GM19324 (cell line): Measurements from ENCODE around the gene LMBR1L.
"Not testable (repeated sequence)": the region's sequence is repeated elsewhere in the genome, so short reads cannot be mapped to it uniquely, and the experiment has no call there.

Experiments
- ATAC-seq: cut with Tn5 transposase; IDR thresholded peaks from one replicate; pipeline ENCODE4 v1.9.1; 2021; ENCODE audit warnings: mild to moderate bottlenecking, moderate library complexity; ENCODE audit not compliant: unreplicated experiment, low FRiP score

The LMBR1L gene, protein sequence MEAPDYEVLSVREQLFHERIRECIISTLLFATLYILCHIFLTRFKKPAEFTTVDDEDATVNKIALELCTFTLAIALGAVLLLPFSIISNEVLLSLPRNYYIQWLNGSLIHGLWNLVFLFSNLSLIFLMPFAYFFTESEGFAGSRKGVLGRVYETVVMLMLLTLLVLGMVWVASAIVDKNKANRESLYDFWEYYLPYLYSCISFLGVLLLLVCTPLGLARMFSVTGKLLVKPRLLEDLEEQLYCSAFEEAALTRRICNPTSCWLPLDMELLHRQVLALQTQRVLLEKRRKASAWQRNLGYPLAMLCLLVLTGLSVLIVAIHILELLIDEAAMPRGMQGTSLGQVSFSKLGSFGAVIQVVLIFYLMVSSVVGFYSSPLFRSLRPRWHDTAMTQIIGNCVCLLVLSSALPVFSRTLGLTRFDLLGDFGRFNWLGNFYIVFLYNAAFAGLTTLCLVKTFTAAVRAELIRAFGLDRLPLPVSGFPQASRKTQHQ

DNA sequence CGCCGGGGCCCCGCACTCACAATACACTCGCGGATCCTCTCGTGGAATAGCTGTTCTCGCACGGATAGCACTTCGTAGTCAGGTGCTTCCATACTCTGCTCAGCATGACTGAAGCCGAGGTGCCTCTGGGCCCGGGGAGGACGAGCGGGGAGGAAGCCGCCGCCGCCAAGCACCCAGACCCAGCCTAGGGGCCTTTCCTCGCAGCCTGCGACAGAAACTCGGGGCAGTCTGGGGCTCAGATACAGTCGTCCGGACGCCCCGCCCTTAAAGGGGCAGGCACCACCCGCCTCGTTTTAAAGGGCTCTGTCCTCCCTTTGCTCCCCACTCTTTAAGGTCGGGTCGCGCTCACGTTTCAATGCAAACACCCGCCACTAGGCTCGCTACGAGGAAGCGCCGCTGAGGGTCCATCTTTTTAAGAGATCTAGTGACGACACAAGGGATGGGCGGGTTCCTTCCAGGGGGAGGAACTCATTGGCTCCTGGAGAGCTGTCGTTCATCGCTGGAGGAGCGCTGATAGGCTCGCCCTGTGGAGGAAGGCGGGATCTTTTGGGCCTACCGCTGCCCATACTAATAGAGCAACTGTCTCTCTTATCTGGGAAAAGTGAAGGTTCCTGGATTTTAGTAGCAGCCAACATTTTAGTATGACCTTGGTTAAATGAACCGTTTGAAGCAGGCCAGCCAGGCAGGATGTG, at the start of gene LMBR1L:
TSS of gene LMBR1L (minus strand) at position 384 of the 692 bp plus-strand sequence. CDS start at position 92, 292 bp downstream.
- ATAC-seq, result peak; percentile 98

DNA sequence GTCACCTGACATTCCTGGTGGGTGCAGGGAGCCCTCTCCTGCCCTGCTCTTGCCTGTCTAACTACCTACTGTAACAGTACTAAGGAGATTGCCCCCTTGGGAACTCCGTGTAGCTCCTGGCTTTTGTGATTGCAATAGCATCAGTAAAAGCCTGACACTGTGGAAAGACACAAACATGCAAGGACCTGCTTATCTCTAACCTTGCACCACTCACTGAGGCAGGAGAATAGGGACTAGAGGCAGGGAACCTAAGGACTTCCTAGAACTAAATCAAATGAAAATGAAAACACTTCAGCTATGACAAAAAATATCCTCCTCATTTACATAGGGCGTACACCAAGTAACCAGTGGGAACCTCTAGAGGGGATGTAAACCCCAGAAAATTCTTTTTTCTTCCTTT, 49.8 kb upstream of the LMBR1L start:
- no peak for ATAC-seq

DNA sequence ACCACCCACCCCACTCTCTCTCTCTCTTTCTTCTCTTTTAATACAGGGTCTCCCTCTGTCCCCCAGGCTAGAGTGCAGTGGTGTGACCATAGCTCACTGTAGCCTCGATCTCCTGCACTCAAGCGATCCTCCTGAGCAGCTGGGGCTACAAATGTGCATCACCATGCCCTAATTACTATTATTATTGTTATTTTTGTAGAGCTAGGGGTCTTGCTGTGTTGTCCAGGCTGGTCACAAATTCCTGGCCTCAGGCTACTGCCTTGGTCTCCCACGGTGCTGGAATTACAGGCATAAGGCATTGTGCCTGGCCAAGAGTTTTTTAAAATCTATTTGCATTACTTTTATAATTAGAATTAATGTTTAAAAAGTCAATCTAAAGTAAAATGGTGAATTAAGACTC, 43.6 kb upstream of the LMBR1L start:
- no peak for ATAC-seq

DNA sequence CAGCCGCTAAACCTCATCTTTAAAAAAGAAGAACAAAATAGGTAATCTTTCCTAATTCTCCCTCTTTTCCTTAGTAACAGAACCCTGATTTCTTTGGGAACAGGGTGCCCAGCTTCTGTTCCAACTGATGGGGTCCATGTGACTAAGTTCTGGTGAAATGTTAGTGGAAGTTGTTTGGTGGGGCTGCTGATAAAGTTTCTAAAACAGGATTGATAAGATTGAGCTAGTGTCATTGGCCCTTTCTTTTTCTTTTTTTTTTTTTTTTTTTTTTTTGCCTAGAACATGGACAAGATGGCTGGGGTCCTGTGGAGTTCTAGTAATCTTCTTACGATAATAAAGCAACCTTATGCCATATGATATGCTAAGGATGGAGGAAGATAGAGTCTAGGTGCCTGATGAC, 36.7 kb upstream of the LMBR1L start:
- ATAC-seq, result no peak

DNA sequence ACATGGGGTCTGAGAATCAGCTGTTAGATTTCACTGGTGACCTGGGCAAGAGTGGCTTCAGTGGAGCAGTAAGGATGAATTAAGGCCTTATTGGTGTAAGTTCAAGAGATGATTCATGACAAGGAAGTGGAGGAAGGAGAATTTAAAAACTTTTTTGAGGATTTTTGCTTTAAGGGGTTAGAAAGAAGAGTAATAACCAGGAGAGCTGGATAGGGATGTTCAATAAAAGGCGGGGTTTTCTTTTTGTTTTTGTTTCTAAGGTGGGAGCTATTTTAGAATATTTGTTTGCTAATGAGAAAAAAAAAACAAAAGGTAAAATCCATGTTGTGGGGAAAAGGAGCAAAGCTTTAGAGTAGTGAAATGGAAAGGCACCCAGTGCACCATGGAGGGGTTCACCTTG, 35.8 kb upstream of the LMBR1L start:
- ATAC-seq, result no peak

DNA sequence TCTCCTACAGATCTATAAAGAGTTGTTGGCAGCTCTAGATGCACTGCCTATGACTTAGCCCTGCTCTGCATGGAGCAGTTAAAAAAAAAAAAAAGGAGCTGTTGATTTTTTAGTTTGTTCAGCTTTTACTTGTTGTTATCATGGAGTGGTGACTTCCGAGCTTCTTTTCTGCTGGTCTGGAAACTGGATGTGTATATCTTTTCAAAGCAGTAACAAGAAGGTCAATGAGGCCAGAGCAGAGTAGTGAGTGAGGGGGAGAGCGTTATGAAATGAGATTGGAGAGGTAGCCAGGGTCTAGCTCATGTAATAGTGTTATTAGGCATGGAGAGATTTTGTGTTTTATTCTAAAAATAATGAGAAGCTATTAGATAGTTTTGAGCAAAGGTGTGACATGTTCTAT, 33.7 kb upstream of the LMBR1L start:
- ATAC-seq, result no peak

DNA sequence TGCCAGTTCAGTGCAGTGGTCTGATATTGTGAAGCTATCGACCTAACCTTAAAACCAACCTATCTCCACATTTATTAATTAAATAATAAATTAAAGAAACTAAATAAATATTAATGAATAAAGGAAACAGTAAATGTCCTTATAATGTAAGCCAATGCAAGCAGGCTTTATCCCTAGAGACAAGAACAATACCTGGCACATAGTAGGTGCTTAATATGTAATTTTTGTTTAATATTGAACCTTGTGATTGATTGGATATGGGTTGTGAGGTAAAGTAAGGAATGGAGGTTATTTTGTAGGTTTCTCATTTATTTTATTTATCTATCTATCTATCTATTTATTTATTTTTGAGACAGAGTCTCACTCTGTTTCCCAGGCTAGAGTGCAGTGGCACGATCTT, 28.4 kb upstream of the LMBR1L start:
- no peak for ATAC-seq

DNA sequence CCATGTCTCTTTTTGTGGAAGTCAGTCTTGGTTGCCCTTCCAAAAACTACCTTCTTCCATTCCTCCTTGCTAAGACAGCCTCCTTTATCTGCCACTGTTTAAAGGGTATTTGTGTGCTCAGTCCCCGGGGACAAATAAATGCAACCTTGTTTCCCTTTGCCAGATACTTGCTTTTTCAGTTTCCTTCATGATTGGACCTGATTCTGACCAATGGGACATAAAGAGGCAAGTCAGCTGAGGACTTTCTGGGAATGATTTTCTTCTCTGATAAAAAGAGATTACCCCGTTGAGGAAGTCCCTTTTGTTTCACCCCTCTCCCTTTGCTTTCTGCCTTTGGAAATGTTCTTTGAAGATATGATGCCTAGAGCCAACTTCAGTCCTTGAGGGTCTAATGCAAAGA, 27.9 kb upstream of the LMBR1L start:
- no peak for ATAC-seq

DNA sequence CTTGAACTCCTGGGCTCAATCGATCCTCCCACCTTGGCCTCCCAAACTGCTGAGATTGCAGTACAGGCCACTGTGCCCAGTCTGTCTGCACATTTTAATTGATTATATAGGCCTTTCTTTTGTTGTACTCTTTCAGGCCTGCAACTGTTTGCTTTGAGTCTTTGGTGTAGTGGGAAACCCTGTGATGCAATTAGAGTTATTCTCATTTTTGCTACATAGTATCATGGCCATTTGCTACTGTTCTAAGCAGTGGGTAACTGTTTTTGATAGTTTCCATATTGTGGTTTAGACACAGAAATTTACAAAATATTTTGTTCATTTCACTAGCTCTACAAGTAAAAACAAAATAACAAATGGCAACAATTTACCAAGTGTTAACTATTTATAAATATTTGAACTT, 26.8 kb upstream of the LMBR1L start:
- ATAC-seq, result no peak

DNA sequence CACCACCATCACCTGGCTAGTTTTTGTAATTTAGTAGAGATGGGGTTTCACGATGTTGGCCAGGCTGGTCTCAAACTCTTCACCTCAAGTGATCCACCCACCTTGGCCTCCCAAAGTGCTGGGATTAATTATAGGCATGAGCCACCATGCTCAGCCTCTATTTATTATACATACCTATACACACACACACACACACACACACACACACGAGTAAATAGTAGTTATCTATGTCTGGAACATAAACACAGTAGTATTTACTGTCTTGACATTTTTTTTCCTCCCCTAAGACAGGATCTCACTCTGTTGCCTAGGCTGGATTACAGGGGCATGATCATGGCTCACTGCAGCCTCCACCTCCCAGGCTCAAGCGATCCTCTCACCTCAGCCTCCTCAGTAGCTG, 26.4 kb upstream of the LMBR1L start:
- ATAC-seq, result not testable (repeated sequence)

DNA sequence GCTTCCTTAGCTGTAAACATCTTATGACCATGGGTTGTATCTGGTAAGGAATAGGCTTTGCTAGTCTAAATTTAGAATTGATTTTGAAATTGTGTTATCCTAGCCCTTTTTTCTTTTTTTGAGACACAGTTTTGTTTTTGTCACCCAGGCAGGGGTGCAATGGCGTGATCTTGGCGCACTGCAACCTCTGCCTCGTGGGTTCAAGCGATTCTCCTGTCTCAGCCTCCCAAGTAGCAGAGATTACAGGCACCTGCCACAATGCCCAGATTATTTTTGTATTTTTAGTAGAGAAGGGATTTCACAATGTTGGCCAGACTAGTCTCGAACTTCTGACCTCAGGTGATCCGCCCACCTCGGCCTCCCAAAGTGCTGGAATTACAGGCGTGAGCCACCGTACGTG, 22.9 kb upstream of the LMBR1L start:
- ATAC-seq, result no peak

DNA sequence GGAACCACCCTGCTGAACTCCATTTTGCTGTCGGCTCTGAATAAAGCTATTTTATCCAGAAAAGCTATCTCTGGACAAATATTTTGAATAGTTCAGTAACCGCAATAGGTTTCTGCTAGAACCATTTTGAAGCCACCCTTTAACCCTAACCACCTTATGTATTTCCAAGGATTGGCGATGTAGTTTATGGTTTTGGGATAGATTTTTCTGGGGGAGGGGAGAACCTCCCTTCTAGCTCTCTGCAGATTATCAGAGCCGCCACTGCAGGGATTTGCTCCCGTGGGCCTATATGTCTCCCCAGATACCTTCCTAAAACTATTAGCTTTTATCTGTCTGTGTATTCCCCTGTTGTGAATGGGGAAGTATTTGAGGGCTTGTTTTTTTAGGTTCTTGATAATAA, 22.4 kb upstream of the LMBR1L start:
- no peak for ATAC-seq

DNA sequence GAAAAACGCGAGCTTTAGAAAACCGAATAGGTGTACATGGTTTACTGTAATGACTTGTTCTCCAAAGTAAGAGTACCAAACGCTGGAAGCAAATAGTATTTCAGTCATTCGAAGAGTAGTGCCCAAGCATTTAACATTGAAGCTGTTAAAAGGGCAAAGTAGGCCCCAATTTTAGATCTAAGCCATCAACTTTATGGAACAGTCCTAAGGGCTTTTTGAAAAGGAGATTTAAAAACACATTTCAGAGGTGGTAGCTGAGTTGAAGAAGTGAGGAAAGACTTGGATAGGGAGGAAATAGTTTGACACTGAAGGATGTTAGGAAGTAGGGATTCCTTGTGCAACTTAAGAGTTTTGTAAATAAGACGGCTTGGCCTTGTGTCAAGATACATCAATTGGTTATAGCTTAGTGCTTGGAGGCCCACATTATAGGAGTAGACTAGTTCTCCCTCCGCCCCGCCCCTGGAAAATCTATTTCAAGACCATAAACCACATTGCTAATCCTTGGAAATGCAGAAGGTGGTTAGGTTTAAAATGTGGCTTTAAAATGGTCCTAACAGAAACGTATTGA, 21.3 kb upstream of the LMBR1L start:
- no peak for ATAC-seq

DNA sequence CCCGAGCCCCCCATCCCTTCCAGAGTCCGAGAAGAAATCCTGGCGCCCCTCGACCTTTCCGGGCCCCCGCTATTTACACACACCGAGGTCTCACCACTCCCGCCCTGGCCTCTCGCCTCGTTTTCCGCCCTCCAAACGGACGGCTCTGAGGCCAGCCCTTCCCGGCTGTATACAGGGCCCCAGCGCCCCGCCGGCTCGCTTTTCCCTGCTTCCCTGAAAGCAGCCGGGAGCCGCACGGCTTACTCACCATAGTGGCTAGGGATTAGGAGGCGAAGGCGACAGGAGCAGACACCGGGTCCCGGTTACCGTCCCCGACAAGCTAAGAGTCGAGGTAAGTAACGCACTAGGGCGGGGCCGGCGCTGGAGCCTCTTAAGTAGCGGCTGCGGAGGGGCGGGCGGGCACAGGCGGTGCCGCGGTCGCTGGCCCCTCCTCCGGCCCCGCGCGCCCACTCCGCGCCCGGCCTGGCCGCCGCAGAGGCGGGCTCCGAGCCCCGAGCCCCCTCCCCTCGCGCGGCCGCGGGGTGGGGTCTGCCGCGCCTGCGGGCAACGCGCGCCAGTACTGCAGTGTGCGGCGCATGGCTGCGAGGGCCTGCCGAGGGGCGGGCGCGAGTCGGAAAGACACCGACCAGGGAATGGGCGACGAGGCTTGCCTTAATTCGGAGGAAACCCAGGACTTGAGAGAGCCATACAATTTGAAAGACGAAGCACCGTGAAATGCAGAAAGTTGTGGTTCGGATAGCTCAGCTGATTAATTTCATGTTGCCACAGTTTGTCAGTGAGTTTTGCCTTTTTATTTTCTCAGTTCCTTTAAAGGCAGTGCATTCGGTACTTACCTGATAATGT, 20.6 kb upstream of the LMBR1L start, which contains the start of gene TUBA1B:
TSS of gene TUBA1B (minus strand) at position 345 of the 843 bp plus-strand sequence. CDS start at position 250, 95 bp downstream.
- peak; percentile 85 for ATAC-seq

DNA sequence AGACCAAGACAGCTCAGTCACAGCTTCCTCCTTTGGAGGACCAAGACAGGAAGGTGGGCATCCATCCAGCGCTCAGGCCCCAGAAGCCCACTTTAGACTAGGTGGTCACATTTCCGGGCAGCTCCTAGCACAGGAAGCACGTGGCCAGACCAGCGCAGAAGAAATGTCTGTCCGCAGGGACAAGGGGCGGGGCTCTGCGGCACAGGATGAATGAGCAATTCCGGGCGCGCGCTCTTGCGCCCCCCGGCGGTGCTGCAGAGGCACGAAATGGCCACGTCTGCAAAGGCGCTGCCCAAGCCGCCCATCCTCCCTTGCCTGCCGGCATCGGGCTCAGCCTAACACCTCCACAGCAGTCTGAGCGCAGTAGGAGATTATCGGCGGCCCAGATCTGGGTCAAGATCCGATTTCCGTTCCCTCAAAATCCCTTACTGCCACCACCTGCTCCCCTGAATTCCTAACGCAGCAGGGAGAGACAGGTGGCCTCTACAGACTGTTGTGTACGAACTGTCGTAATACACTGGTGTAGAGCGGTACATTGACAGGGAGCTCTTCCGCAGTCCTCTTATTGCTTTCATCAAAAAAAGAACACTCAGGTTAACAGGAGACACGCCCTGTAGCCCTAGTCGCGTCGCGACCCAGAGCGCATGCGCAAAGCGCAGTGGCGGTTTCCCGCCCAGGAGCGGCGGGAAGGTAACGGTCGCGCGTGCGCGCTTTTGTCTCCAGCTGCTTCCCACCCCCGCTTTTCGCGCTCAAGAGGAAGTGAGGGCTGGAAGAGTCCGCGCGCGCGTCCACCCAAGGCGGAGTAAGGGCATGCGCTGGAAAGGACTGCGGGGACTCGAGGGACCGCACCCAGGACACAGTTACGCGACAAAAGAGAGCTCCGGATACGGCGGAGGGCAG, 19.8 kb upstream of the LMBR1L start:
- ATAC-seq, result peak; percentile 59

DNA sequence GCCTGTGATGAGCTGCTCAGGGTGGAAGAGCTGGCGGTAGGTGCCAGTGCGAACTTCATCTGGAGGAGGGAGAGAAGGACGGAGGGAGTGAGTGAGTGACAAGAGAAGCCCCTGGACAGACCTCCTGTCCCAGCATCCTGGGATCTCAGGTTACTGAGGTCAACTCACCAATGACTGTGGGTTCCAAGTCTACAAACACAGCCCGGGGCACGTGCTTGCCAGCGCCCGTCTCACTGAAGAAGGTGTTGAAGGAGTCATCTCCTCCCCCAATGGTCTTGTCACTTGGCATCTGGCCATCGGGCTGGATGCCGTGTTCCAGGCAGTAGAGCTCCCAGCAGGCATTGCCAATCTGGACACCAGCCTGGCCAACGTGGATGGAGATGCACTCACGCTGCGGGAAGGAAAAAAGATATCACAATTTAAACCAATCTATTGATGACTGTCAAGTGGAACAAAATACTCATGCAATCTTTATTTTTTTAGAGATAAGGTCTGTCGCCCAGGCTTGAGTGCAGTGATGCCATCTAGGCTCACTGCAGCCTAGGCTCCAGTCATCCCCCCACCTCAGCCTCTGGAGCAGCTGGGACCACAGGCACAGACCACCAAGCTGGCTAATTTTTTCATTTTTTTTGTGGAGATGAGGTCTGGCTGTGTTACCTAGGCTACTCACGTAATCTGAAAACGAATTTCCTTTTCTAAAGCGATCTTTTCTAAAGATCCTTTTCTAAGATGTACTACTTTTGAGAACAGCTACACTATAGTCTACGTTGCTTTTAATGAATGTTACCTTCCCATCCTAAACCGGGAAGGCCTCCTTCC, 18.9 kb upstream of the LMBR1L start:
- no peak for ATAC-seq

DNA sequence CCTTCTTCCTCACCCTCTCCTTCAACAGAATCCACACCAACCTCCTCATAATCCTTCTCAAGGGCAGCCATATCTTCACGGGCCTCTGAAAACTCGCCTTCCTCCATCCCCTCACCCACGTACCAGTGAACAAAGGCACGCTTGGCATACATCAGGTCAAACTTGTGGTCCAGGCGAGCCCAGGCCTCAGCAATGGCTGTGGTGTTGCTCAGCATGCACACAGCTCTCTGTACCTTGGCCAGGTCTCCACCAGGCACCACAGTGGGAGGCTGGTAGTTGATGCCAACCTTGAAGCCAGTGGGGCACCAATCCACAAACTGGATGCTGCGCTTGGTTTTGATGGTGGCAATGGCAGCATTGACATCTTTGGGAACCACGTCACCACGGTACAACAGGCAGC, 17.3 kb upstream of the LMBR1L start:
- not testable (repeated sequence) for ATAC-seq

DNA sequence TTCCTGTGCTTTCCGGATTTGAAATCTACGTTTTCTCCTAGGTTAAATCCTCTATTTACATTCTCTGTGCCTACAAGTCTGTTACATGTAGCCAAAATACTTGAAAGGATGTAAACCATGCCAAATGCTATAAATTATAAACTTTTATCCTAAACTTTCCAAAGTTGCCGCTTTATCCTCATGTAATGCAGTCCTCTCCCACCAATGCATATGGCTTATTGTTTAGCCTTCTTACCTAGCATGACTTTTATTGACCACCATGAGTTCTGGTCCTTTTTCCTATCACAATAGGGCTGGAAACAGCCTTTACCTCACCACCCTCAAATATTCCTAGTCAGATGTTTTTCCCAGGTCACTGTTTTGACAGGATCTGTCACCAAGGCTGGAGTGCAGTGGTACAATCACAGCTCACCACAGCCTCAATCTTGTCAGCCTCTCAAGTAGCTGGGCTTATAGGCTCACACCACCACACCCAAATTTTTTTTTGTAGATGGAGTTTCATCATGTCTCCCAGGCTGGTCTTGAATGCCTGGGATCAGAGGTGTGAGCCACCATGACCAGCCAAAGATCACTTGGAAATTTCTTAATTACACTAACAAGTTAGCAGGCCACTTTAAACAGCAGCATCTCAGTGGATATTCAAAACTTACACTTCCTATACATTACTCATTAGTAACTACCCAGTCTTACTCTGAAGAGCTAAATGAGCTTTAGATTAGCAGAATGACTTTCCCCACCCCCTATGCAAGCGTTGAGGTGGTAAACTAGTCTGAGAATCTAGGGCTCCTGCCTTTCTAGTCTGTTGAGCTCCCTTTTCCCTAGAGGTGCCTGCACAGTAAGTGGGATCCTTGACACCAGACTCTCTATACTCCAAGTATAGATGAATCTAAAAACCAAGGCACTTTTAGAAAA, 16.5 kb upstream of the LMBR1L start:
- no peak for ATAC-seq
